ENCODE measurements around the gene FAM98B.

Gene FAM98B

DNA sequence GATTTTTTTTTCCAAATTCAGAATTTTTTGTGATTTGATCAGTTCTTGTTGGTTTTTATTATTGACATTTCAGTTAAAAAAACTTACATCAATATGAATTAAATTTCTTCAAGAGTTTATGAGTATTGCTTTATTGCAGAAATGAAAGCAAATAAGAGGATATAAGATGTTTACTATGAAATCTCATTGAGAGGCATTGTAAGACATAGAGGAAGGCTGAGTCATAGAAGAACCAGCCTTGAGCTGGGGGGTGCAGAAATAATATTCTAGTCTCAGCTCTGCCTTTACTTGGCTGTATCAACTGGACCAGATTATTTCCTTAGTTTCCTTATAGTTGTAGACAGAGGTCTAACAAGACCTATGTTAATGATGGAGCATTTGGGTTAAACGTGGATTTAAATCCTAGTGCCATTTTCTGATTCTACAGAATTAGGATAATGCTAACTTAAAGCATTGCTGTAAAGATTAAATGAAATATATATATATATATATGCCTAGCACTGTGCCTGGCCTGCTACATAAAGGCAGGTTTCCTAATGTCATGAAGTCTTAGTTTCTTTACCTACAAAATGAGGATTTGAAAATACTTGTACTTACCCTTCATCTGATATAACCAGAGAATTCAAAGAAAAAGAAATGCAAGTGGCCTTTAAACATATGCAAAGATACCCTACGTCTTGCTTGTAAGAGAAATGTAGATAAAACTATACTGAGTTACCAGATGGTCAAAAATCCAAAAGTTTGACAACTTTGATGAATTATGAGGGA lies 7.3 kb downstream of the FAM98B start:
- DNase-seq: no peak

DNA sequence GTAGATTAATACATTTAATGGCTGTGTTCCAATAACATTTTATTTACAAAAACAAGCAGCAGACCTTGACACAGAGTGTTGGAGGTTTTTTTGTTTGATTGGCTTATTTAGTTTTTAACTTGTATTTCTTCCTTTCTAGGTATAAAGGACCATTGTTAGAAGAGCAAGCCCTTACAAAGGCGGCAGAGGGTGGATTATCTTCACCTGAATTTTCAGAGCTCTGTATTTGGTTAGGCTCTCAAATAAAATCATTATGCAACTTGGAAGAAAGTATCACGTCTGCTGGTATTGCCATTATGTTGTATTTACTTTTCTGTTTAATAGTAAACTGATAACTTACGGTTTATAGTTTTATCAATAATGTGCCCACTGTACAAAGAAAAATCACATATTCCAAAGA lies 10.0 kb downstream of the FAM98B start:
- DNase-seq: peak; percentile 47 to 65

DNA sequence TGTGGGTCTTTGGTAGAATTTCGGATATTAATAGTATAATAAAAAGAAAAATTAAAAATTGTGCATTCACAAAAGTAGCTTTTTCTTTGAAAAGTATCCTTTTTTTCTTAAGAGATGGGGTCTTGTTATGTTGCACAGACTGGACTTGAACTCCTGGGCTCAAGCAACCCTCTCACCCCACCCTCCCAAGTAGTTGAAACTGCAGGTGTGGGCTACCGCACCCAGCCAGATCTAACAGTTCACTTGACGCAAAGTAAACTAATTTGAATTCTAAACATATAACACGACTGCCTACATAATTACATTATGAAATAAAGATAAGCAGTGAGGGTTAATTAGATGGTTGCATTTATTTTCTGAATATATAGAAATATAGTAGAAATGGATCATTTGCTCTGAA lies 10.7 kb downstream of the FAM98B start:
- DNase-seq: peak in 1 of 2 experiments; percentile 65

DNA sequence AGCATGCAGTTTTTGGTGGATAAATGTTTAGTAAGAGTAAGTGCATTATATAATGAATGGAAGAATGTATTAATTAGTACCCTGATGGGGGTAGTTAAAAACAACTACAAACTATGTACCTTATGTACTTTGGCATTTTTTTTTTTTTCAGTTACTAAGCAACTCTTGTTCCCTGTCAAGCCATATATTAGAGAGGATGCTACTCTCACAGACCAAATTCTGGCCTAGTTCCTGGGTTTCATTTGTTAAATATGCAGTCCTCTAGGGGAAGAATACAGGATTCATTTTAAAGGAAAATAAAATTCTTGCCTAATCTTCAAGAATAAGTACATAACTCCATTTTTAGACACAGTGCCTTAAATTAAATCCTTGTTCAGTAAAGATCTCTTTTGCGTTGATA lies 16.9 kb downstream of the FAM98B start:
- DNase-seq: no peak

DNA sequence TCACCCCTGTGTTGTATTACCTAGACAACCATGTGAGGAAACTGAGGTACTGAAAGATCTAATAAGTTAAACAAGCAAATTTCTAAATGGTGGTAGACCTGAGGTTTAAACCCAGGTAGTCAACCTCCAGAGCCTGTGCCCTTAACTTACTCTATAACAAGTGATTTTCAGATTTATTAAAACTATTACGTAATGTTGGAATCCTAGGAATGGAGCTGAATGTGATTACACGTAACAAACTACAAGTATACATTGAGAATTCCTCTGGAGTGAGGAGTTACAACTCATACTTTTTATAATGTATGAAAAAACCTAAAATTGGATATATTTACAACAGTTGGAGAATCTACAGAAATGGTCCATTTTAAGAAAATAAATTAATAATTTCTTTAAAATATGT lies 18.0 kb downstream of the FAM98B start:
- DNase-seq: no peak

DNA sequence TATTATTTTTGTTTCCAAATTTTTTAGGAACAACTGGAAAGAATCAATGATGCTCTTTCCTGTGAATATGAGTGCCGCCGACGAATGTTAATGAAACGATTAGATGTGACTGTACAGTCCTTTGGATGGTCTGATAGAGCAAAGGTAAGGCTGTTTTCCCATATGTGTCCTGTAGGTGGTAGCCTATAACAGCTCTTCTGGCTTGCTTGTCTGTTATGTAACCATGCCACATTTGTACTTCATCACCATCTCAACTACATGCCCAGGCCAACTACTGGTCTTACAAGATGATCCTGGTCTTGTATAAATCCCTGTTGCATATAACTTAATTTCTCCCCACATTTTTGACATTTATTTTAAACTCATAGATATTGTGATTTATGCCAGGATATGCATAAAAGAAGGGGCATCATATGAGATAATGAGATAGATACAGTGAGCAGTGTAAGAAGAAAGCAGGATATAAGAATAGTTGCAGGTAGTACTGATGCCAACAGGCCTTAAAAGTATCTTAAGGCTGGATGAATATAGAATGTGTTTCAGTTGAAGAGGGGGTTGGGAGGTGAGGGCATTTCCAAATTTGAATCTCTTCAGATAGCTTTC lies 20.3 kb downstream of the FAM98B start:
- DNase-seq: peak; percentile 60 to 79

DNA sequence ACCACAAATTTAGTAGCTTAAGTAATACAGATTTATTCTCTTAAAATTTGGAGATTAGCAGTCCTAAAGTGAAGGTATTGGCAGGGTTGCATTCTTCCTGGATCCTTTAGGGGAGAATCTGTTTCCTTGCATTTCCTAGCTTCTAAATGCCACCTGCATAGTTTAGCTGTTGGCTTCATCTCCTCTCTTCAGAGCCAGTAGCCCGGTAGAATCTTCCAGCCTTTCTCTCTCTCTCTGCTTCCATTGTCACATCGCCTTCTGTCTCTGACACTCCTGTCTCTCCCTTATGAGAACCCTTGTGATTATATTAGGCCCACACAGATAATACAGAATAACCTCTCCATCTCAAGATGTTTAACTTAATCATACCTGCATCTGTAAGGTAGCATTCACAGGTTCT lies 21.4 kb downstream of the FAM98B start:
- DNase-seq: no peak

DNA sequence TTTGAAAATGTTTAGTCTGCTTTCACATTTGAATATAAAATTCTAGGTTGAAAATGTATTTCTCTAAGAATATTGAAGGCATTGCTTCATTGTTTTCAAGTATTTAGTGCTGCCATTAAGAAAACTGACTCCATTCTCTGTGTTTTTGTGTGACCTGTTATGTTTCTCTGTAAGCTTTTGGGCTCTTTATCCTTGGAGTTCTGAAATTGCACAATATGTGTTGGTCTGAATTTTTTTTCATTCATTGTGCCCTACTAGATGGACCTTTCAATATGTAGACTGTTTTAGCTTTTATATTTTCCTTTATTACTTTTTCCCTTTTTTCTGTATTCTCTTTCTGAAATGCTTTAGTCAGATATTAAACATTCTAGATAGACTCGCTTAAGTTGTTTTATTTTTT lies 22.2 kb downstream of the FAM98B start:
- DNase-seq: no peak

DNA sequence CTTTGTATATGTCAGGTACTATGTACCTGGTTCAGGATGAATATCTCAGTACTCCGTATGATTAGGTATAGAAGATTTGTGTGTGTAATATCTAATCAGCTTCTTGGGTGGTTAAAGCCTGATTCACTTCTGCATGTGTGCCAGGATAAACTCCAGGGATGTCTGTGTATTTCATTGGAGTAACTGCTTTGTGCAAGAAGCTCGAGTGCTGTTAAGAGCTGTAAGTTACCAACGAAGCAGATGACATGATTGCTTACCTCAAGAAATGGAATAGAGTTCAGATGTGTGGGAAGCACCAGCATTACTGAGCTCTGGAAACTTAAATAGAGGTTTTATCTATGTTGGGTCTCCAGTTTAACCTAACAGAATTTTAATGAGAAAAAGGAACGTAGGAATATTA lies 23.7 kb downstream of the FAM98B start:
- DNase-seq: no peak

DNA sequence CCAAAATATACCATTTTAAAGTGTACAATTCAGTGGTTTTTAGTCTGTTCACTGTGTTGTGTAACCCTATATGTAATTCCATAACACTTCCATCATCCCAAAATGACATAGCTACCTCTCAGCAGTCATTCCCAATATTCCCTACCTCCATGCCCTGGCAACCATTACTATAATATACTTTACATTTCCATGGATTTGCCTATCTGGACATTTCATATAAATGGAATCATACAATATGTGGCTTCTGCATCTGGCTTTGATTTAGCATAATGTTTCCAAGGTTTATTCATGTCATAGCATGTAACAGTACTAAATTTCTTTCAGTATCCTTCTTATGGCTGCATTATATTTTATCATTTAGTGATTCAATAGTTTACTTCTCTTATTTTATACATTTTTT lies 25.3 kb downstream of the FAM98B start:
- no peak for DNase-seq

DNA sequence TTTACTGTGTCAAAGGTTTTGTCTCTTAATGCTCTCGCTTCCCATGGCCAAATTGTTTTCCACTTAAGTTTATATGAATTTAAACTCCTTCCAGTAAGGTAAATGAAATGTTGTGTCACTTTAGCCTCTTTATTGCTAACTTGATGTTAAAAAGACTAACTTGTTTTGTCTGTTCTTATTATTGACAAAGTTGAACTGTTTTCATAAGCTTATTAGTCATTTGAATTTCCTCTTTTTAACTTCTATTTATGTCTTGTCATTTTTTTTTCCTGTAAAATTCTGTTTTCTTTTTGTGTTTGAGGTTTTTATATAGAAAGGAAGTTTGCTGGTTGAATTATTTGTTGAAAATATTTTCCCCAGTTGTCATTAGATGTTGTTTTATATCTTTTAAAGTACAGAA lies 25.8 kb downstream of the FAM98B start:
- DNase-seq: no peak

DNA sequence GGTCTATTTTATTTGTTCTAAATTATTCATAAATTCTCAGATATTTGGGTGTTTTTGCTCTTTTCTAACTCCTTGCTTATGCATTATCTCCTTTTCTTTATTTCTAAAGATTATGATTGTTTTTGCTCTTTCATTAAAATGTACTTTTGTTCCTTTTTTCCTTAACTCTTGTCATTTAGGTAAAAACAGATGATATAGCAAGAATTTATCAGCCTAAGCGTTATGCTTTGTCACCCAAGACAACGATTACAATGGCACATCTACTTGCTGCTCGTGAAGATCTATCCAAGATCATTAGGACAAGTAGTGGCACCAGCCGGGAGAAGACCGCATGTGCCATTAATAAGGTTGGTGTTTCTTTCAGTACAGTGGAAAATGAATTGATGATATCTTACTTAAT lies 27.2 kb downstream of the FAM98B start:
- DNase-seq: no peak

DNA sequence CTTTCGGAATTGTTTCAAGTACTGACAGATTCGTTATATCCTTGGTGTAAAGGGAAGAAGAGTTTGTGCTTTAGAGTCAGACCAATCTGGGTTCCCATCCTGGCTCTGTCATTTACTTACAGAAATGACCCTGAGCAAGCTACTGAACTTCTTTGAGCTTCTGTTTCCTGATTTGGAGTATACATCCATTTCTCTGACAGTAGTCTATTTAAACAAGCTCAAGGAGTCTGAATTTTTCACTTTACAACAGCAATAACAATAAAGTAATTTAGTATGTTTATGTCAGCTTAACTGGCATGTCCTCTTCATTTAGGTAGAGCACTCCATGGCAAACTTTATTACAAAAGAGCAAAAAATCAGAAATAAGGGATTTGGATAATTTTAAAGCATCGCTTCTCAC lies 27.8 kb downstream of the FAM98B start:
- no peak for DNase-seq

DNA sequence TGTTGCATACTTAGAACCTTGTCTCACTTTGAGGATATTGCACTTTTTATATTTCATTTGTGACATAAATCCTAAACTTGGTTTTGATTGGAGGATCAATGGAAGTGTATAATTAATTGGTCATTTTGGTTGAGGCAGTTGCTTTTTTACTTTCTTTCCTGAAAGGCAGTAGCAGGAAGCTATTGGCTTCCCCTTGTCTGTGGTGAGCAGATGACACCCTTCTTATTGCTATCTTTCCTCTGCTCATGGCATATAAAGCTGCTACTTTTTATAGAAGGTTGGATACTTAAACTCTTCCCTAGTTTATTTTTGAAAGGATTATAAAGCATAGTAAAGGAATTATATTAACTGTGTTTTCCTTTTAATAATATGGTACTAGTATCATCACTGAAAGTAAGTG lies 28.6 kb downstream of the FAM98B start:
- no peak for DNase-seq

DNA sequence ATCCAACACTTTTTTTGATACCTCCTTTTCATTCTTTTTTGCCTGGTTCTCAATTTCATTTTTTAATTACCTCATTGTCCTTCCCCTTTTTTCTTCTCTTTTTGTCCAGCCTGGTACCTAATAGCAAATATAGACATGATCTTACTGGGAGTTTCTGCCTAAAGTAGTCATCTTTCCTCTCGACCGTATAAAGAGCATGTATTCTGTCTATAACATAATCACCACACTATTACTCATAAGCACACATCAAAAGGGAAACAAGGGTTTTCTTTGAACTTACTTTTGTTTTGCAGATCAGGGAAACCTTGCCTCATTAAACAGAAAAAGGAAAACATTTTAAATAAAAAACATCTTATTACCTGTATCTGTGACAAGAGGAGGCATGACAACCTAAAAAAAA lies 33.0 kb downstream of the FAM98B start:
- no peak for DNase-seq

DNA sequence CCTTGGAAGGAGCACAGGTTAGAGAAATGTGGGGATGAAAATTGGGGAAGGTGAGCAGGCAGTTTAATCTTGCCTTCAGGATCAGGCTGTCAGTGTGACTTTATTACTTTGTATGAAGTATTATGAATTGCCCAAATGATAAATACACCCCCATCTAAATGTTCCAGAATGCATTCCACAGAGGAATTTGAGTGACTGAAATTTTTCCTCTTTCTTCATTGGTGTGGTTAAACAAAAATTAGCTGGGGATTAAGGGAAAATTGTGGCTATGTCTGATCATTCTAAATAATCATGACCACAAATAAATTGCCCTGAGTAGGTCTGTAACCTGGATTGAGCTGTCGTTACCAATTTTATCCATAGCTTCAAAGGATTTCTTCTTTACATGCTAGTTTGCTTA lies 33.5 kb downstream of the FAM98B start:
- DNase-seq: no peak

DNA sequence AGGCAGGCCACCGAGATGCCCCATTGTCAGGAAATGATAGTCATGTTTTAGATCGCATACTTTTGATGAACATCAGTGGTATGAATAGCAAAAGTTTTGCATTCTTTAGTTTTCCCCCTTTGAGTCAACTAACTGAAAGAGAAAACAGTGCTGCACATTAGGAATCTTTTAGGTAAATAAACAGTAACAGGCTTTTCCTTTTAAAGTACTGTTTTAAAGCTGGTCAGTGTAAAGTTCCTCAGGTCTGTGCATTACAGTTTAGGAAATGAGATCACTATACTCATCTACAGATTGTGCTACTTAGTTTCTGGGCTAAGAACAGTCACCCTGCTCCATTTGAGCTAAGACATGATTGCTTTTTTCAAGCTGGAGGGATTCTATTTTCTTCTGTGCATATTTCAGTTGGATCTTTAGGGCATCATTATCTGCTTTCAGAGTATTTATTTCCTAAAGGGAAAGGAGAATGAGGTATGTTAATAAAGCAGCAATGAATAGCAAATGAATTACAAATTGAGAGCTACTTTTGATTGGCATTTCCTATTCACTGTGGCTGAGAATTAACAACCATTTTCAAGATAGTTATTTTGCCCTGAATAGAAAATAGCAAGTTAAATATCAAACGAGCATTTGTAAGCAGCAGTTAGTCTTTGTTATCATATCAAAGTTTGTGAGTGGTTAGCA lies 36.5 kb downstream of the FAM98B start:
- DNase-seq: no peak

DNA sequence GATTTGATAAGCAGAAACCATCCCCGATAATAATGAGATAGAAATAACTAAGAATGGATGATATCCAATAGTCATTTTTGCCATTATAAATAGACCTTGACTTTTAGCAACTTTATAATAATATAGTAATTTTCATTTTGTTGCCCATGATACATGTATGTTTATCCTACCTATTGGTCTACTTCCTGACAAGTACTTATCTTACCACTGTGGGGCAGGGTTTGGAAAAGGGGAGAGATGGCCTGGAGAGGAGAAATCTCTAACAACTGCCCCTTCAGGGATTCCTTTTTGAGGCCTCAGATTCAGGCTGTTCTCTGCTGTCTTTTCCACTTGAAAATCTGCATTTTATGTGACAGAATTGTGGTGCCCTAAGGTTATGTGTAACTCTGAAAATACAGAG lies 42.2 kb downstream of the FAM98B start:
- DNase-seq: no peak

DNA sequence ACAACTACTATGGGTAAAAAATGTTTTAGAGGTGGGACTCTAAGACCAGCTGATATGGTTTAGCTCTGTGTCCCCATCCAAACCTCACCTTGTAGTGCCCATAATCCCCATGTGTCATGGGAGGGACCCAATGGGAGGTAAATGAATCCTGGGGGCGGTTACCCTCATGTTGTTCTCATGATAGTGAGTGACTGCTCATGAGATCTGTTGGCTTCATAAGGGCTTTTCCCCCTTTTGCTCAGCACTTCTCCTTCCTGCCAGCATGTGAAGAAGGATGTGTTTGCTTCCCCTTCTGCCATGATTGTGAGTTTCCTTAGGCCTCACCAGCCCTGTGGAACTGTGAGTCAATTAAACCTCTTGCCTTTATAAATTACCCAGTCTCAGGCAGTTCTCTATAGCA lies 45.7 kb downstream of the FAM98B start:
- DNase-seq: no peak

DNA sequence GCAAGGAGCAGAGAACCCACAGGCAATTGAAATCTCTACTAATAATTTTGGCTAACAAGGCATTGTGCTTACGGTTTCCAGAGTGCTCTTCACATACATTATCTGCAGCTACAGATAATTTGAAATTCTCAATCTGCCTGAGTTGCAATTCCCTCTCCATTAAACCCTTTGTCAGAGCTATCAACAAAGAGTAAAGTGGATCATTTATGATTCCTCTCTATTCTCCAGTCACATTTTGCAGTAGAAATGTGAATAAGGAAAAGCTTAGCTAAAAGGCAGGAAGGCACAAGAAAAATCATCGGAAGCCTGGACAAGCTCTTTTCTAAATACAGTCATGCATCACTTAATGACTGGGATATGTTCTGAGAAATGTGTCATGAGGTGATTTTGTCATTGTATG lies 49.6 kb downstream of the FAM98B start:
- DNase-seq: no peak

DNA sequence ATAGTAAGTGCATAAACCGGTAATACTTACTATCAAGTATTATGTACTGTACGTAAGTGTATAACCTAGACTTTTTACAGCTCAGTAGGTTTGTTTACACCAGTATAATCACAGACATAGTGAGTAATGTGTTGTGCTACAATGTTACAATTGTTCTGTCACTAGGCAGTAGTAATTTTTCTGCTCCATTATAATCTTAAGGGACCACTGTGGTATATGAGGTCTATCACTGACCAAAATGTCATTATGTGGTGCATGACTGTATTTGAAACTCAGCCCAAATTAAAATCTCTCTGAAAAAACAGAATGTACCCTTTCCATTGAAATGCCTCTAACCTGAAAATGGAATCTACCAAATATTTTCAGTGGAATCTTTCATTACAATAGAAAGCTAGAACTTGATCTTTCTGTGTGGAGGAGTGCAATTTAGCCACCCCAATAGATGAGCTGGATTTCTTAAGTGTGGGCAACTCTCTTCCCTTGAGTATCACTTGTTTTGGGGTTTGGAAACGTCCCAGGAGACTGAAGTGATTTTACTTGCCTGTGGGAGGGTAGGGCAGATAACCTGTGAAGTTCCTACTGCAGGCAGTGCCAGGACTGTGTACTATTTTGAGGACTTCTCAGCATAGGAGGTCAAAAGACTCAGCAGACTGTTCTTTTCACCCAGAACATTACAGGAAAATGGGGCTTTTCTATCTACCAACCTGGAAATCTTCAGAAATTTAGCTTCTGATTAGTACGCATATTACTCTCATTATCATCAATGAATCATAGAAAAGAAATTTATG lies 50.9 kb downstream of the FAM98B start:
- no peak for DNase-seq

DNA sequence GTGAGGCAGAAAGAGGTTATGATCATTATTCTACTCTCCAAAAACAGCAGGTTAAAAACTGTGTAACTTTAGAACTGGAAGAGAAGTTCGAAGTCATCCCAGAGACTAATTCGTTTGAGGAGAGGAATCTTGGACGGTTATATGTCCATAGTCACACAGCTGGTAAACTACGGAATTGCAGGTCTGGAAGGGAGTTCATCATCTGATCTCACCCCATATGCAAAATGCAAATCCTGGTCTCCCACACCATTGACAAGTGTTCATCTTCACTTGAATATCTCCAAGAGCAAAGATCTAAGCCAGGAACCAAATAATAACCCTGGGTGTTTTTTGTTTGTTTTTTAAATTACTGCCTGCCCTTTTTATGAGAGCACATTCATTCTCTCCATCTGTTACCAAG lies 53.1 kb downstream of the FAM98B start:
- DNase-seq: peak in 1 of 2 experiments; percentile 1

DNA sequence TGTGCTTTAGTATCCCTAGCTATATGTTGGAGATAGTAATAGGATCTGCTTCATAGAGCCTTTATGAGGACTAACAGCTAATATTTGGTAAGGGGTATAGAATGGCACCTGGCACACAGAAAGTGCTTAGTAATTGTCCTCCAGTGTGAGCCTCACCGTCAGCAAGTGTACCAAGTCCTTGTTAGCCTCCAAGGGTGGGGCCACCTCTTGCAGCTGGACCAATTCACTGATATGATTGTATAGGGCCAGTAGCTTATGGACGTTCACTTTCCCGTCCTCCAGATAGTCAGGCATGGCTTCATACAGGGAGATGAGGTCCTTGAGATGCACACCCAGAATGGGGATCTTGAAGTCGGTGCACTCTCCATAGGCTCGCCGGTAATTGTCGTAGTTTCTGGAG lies 53.6 kb downstream of the FAM98B start:
- no peak for DNase-seq

DNA sequence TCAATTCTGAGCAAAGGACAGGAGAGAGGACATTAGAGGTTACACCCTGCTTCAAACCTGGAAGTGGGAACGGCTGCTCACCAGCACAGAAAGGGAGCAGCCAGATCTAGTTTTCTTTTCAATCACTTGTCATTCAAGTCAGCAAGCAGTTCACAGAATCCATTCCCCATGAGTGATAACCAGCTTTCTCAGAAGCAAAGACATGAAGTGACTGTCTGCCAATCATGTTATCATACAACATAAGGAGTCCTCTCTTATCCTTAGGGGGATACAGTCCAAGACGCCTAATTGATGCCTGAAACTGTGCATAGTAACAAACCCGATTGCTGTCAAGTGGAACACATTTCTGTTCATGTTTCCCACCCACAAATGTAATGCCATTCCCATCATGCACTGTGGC lies 54.7 kb downstream of the FAM98B start:
- no peak for DNase-seq

Measured in NCI-H526 (cell line).